ENCODE data around the gene NDUFS1. TPM values are rescaled to one million over a fixed set of nuclear protein-coding genes. Genes with fewer than 3 reads are reported as not detected.

NDUFS1 gene
- total RNA-seq, 1 experiment from 2014 or later, result 123 TPM

DNA sequence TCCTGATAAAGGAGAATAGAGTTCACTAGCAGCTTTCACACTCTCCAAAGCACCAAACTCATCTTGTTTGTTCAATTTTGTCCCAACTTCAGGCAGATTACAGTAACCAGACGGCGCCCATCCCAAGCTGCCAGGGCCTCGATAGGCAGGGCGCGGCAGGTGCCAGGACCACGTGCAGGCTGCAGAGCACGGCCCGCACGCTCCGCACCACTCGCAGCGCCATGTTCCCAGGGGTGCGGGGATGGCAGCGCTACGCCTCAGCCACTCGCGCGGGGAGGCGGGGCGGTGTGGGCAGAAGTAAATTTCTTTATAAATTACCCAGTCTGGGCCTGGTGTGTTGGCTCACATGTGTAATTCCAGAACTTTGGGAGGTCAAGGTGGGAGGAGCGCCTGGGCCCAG lies 43.0 kb downstream of the NDUFS1 start:
- peaks cover 9% of the 10 kb centered on the region for H3K4me1 ChIP-seq
- no peaks in the 10 kb centered on the region for H3K9me3 Mint-ChIP-seq (ENCODE audit: unreplicated experiment)
- H3K27me3 ChIP-seq (replicated peaks; ENCODE audit: control insufficient read depth, insufficient read depth, low read length), result no peaks in the 10 kb centered on the region
- H3K36me3 Mint-ChIP-seq (ENCODE audit: insufficient read depth, unreplicated experiment), result peaks cover 39% of the 10 kb centered on the region
- CTCF ChIA-PET, result interaction anchor here (0.6 kb wide), 1 partner anchor 1939 kb away, joined by 3 read pairs; no protein-coding TSS in a partner anchor
- intact Hi-C loops (cut with micrococcal nuclease; ENCODE audit: unreplicated experiment), result no loop called here
- H3K4me3 ChIP-seq (ENCODE audit: low read depth, low read length), result no peak overlapping the region
- H3K27me3 Mint-ChIP-seq (ENCODE audit: insufficient read depth, unreplicated experiment), result no peaks in the 10 kb centered on the region
- H3K9me3 ChIP-seq, result no peaks in the 10 kb centered on the region
- H3K4me3 Mint-ChIP-seq (ENCODE audit: unreplicated experiment), result no peak overlapping the region
- no peaks in the 10 kb centered on the region for H3K36me3 ChIP-seq (ENCODE audit: control insufficient read depth, insufficient read depth, low read length)
- DNase-seq, result no peak
- no TSS peak for BruUV-seq (replicated peaks)
- POLR2A ChIA-PET, result no interaction called here
- TF ChIP-seq, protein P1, sequence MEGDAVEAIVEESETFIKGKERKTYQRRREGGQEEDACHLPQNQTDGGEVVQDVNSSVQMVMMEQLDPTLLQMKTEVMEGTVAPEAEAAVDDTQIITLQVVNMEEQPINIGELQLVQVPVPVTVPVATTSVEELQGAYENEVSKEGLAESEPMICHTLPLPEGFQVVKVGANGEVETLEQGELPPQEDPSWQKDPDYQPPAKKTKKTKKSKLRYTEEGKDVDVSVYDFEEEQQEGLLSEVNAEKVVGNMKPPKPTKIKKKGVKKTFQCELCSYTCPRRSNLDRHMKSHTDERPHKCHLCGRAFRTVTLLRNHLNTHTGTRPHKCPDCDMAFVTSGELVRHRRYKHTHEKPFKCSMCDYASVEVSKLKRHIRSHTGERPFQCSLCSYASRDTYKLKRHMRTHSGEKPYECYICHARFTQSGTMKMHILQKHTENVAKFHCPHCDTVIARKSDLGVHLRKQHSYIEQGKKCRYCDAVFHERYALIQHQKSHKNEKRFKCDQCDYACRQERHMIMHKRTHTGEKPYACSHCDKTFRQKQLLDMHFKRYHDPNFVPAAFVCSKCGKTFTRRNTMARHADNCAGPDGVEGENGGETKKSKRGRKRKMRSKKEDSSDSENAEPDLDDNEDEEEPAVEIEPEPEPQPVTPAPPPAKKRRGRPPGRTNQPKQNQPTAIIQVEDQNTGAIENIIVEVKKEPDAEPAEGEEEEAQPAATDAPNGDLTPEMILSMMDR (IDR thresholded peaks at IDR 0.05; ENCODE audit: insufficient read depth in 1 of 2, low read depth in 1 of 2, low read length in 1 of 2, severe bottlenecking in 1 of 2, unreplicated experiment in 1 of 2), result no peak
- no peak overlapping the region for H3K27ac Mint-ChIP-seq (ENCODE audit: unreplicated experiment)
- peaks cover 10% of the 10 kb centered on the region for H3K4me1 Mint-ChIP-seq (ENCODE audit: low read depth, unreplicated experiment)

DNA sequence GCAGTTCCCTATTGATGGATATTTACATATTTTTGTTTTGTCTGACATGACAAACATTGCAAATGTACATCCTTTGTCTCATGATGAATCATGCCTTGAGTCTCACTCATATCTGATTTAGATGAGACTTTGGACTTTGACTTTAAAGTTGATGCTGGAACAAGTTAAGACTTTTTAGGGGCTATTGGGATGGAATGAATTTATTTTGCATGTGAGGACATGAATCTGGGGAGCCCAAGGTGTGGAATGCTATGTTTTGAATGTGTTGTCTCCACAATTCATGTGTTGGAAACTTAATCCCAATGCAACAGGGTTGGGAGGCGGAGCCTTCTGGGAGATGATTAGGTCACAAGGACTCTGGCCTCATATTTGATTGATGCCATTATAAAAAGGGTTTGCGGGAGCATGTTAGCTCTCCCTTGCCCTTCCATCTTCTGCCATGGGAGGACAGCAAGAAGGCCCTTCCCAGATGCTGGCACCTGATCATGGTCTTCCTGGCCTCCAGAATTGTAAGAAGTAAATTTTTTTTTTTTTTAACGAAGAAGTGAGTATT lies 44.1 kb downstream of the NDUFS1 start:
- Mint-ChIP-seq H3K36me3 (ENCODE audit: insufficient read depth, unreplicated experiment) (peaks cover 28% of the 10 kb centered on the region), H3K27ac (ENCODE audit: unreplicated experiment) (no peak overlapping the region), H3K4me1 (ENCODE audit: low read depth, unreplicated experiment) (peaks cover 10% of the 10 kb centered on the region), H3K9me3 (ENCODE audit: unreplicated experiment) (no peaks in the 10 kb centered on the region), H3K4me3 (ENCODE audit: unreplicated experiment) (no peak overlapping the region), H3K27me3 (ENCODE audit: insufficient read depth, unreplicated experiment) (no peaks in the 10 kb centered on the region)
- ChIA-PET POLR2A (no interaction called here), CTCF (no interaction called here)
- intact Hi-C loops (cut with micrococcal nuclease; ENCODE audit: unreplicated experiment), result no loop called here
- DNase-seq, result no peak
- TF ChIP-seq, protein P1 (IDR thresholded peaks at IDR 0.05; ENCODE audit: insufficient read depth in 1 of 2, low read depth in 1 of 2, low read length in 1 of 2, severe bottlenecking in 1 of 2, unreplicated experiment in 1 of 2), result no peak
- H3K27me3 ChIP-seq (replicated peaks; ENCODE audit: control insufficient read depth, insufficient read depth, low read length), result no peaks in the 10 kb centered on the region
- no peaks in the 10 kb centered on the region for H3K9me3 ChIP-seq
- H3K36me3 ChIP-seq (ENCODE audit: control insufficient read depth, insufficient read depth, low read length), result no peaks in the 10 kb centered on the region
- peaks cover 9% of the 10 kb centered on the region for H3K4me1 ChIP-seq
- BruUV-seq (replicated peaks), result no TSS peak
- no peak overlapping the region for H3K4me3 ChIP-seq (ENCODE audit: low read depth, low read length)

GRCh38 chr2:206112846-206113547 lies 46.2 kb downstream of the NDUFS1 start:
- H3K4me1 ChIP-seq, result peaks cover 9% of the 10 kb centered on the region
- H3K4me3 ChIP-seq (ENCODE audit: low read depth, low read length), result no peak overlapping the region
- ChIA-PET CTCF (no interaction called here), POLR2A (no interaction called here)
- no TSS peak for BruUV-seq (replicated peaks)
- H3K9me3 ChIP-seq, result no peaks in the 10 kb centered on the region
- H3K36me3 ChIP-seq (ENCODE audit: control insufficient read depth, insufficient read depth, low read length), result no peaks in the 10 kb centered on the region
- TF ChIP-seq, protein P1 (IDR thresholded peaks at IDR 0.05; ENCODE audit: insufficient read depth in 1 of 2, low read depth in 1 of 2, low read length in 1 of 2, severe bottlenecking in 1 of 2, unreplicated experiment in 1 of 2), result no peak
- Mint-ChIP-seq H3K4me3 (ENCODE audit: unreplicated experiment) (no peak overlapping the region), H3K4me1 (ENCODE audit: low read depth, unreplicated experiment) (peaks cover 10% of the 10 kb centered on the region), H3K9me3 (ENCODE audit: unreplicated experiment) (no peaks in the 10 kb centered on the region), H3K36me3 (ENCODE audit: insufficient read depth, unreplicated experiment) (peaks cover 16% of the 10 kb centered on the region), H3K27me3 (ENCODE audit: insufficient read depth, unreplicated experiment) (no peaks in the 10 kb centered on the region), H3K27ac (ENCODE audit: unreplicated experiment) (no peak overlapping the region)
- no peaks in the 10 kb centered on the region for H3K27me3 ChIP-seq (replicated peaks; ENCODE audit: control insufficient read depth, insufficient read depth, low read length)
- intact Hi-C loops (cut with micrococcal nuclease; ENCODE audit: unreplicated experiment), result no loop called here
- no peak for DNase-seq
